ENCODE measurements around the gene POLD2.

Gene POLD2

GRCh38 chr7:44114586-44115310 lies 8.6 kb downstream of the POLD2 start:
- peak in 54 of 56 donors; percentile 16 to 92 (median 72) for DNase-seq

GRCh38 chr7:44113764-44114354 lies 9.5 kb downstream of the POLD2 start:
- DNase-seq, result no peak

GRCh38 chr7:44112997-44113763 lies 10.2 kb downstream of the POLD2 start:
- DNase-seq, result no peak

GRCh38 chr7:44112231-44112996 lies 10.9 kb downstream of the POLD2 start:
- DNase-seq, result no peak

- no peak for DNase-seq
Observed at GRCh38 chr7:44111761-44112160, 11.6 kb downstream of the POLD2 start.

- no peak for DNase-seq
Observed at GRCh38 chr7:44110719-44111635, 12.4 kb downstream of the POLD2 start.

- DNase-seq, result no peak
Observed at GRCh38 chr7:44109991-44110390, 13.4 kb downstream of the POLD2 start.

- no peak for DNase-seq
Observed at GRCh38 chr7:44108768-44109750, 14.3 kb downstream of the POLD2 start.

GRCh38 chr7:44107961-44108767 lies 15.2 kb downstream of the POLD2 start:
- no peak for DNase-seq

GRCh38 chr7:44107116-44107960 lies 16.0 kb downstream of the POLD2 start:
- no peak for DNase-seq

- DNase-seq, result no peak
Observed at GRCh38 chr7:44106311-44107065, 16.9 kb downstream of the POLD2 start.

- no peak for DNase-seq
Observed at GRCh38 chr7:44105832-44106231, 17.5 kb downstream of the POLD2 start.

GRCh38 chr7:44104860-44105771 lies 18.2 kb downstream of the POLD2 start:
- peak in 37 of 56 donors; percentile 4 to 84 (median 41) for DNase-seq

- no peak for DNase-seq
Observed at GRCh38 chr7:44103923-44104859, 19.2 kb downstream of the POLD2 start, which contains the start of gene AEBP1. TSS of gene AEBP1 (plus strand) at chr7:44104345. CDS start at chr7:44104666, 321 bp downstream.
